NCI-H2081 treated with DMSO at 0.1 percent for 48 hours (cell line): ENCODE results near the gene CHID1.
A peak's percentile ranks its signal among the peaks of the same experiment; 100 is the strongest.

Experiments used
- DNase-seq: peaks from one replicate; lab custom pipeline; 2025; lab: John Stamatoyannopoulos, UW

CHID1 gene

DNA sequence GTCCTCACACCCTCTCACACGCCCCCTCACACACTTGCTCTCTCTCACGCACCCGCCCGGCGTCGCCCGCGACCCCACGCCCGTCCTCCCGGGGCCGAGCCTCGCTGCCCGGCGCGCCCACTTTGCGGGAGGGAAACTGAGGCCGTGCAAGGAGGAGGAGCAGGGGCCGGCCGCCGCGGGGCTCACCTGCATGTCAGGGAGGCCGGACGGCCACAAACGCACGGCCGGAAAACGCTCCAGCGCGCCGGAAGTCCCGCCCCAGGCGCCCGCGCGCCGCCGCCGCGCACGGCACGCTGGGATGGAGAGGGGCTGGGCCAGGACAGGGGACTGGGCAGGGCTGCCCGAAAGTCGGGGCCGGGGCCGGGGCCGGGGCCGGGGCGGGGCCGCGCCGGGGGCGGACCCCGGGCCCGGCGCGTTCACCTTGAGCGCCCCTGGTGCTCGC is at the start of gene CHID1:
TSS of gene CHID1 (minus strand) at position 222 of the 442 bp plus-strand sequence. CDS start 5,994 bp downstream, outside the sequence.
- DNase-seq, result peak; percentile 37

DNA sequence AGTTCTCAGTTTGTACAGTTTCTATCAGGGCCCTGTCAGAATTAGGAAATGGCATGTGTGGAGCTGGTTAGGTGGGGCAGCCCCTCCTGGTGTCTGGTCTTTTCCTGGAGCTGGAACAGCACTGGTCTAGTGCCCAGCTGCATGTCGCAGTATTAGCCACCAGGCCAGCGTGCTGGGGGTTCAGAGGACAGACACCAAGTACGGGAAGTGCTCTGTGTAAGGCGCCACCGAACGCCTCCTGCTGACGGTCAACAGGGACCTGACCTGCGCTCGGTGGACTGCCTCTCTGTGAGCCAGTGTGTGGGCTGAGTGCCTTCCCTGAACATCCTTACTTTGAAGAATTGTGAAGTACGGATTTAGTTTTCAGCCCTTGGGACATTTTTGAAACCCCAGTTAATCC is 49.0 kb upstream of the CHID1 start:
- no peak for DNase-seq

DNA sequence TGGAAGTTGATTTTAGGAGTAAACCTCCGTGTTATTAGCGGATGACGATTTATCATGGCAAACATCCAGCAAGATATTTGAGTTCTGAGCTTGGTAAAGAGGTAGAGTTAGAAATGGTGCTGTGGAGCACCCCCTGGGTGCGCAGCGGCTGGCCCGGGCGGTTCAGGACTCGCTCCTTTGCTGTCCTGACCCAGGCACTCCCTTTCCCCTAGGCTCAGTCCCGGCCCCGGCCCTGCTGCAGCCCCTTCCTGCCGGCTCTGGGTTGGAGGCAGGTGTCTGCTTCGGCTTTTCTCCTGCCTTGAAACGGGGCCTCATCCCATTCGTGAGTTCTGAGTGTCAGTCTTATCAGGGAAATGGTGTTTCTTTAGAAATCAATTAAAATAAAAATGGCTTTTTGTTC is 48.4 kb upstream of the CHID1 start:
- DNase-seq, result no peak

DNA sequence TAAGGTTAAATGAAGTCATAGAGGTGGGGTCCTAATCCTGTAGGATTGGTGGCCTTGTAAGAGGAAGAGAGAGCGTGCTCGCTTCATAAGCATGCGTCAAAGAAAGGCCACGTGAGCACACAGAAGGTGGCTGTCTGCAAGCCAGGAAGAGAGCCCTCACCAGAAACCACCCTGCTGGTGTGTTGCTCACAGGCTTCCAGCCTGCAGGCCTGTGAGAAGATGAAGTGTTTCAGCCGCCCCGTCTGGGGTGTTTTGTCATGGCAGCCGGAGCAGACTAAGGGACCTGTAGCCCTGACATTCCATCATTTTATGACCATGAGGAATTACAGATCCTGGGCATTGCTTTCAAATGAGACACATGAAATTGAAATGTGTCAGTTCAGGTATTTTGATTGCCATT is 47.5 kb upstream of the CHID1 start:
- DNase-seq, result no peak

GRCh38 chr11:957212-957920 is 46.8 kb upstream of the CHID1 start:
- no peak for DNase-seq

GRCh38 chr11:955154-956063 is 44.8 kb upstream of the CHID1 start:
- no peak for DNase-seq

GRCh38 chr11:954392-955153 is 44.0 kb upstream of the CHID1 start:
- no peak for DNase-seq

GRCh38 chr11:953512-953911 is 42.9 kb upstream of the CHID1 start:
- no peak for DNase-seq

DNA sequence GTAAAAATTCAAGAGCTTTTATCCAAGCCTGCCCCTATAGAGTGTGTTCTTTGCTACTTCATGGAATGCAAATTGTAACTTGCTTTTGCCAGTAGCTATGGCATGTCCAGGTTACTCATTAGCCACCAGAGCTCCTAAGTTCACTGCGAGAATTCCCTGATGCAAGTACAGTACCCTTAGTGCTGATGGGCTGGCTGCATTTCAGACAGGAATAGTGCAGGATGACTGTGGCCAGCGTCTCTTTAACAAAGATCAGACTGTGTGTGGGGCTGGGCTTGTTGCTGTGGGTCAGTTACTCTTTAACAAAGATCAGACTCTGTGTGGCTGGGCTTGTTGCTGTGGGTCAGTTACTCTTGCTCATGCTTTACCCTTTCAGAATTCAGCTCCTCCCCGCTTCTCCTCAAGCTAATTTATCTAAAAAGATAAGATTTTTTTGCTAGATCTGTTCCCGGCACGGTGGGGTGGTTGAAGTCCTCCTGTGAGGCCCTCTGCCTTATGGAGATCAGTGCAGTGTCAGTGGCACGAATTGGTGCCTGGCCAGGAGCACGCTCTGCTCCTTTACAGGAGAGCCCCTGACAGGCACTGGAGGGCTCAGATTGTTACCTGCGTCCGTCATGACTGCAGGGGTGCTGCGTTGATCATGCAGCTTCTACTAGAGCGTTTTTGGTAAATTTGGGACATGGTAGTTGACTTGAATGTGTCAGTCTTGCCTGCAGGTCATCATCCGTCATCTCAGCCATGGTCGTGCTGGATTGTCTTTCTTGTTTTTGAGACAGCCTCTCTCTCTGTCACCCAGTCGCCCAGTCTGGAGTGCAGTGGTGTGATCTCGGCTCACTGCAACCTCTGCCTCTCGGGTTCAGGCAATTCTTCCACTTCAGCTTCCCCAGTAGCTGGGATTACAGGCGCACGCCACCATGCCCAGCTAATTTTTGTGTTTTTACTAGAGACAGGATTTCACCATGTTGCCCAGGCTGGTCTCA is 42.1 kb upstream of the CHID1 start:
- no peak for DNase-seq

DNA sequence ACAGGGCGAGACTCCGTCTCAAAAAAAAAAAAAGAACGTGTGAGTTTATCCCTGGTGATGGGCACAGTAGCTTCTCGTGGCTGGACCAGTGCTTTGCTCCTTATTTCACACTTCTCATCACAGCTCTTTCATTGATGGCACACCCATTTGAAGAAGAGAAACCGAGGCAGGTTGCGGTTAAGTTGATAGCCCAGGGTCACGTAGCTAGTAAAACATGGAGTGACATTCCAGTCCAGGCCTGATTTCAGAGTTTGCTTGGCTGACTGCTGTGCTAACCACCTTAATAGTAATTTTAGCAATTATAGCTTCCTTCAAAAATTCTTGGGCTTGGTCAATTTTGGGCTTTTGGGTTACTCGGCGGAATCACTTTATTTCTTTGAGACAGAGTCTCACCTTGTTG is 40.9 kb upstream of the CHID1 start:
- DNase-seq, result no peak

DNA sequence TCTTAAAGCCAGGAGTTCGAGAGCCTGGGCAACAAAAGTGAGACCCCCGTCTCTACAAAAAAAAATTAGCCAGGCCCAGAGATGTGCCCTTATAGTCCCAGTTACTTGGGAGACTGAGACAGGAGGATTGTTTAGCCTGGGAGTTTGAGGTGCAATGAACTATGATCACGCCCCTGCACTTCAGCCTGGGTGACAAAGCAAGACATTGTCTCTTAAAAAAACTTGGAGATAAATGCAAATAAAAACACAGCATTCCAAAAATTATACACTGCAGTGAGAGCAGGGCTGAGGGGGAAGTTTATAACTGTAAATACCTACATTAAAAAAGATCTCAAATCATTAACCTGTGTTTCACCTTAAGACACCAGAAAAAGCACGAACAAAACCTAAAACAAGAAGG is 37.1 kb upstream of the CHID1 start:
- DNase-seq, result no peak

DNA sequence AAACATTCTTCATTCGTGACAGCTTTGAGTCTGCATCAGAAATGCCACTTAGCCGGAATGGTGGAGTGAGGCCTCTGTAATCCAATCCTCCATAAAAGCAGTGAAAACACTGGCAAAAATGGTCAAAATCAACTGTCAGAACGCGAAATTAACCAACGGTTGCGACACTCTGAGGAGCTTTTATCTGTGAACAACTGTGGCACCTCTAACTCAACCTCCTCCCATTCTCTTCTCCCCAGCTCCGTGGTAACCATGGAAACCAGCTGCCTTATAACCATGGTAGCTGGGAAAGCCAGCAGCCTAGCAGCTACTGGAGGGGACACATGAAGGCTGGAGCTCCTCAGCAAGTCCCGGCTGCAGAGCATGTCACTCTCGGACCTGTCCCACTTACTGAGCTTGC is 35.4 kb upstream of the CHID1 start:
- no peak for DNase-seq

DNA sequence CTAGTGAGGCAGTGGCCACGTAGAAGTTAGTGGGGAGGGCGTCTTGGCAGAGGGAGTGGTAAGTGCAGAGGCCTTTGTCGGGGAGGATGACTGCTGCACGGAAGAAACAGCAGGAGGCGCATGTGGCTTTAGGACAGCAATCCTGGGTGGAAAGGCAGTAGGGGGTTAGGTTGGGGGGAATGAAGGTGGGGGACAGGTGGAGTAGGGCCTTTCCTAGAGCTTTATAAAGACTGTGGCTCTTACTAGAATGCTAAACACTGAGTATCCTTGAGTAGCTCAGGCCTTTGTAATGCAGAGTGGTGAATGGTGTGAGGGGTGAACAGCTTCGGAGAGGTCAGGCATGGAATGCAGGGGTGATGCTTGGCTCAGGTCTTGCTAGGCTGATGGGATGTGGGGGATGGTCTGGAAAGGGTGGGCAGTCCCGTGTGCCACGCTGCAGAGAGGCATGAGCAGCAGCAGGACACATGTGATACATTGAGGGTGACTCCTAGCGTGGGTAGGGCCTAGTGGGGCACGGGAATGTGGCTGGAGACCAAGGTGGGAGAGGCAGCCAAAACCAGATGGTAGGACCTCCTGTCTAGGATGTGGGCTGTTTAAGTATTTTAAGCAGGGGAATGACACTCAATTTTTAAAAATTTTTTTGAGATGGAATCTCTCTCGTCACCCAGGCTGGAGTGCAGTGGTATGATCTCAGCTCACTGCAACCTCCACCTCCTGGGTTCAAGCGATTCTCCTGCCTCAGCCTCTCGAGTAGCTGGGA is 34.3 kb upstream of the CHID1 start:
- DNase-seq, result no peak

DNA sequence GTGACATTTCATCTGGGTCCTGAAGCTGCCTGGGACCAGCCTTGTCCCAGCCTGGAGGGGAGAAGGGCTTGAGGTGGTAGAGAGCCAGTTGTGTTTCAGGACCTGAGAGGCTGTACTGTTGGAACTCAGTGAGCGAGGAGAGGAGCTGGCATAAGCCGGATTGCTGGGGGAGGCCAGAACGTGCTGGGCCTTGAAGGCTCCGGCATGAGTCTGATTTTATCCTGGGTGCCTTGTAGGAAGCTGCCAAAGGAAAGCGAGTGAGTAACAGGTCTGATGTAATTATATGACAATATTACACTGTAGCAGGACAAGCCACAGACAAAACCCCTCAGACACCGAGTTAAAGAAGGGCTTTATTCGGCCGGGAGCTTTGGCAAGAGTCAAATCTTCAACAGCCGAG is 32.2 kb upstream of the CHID1 start:
- DNase-seq, result no peak

DNA sequence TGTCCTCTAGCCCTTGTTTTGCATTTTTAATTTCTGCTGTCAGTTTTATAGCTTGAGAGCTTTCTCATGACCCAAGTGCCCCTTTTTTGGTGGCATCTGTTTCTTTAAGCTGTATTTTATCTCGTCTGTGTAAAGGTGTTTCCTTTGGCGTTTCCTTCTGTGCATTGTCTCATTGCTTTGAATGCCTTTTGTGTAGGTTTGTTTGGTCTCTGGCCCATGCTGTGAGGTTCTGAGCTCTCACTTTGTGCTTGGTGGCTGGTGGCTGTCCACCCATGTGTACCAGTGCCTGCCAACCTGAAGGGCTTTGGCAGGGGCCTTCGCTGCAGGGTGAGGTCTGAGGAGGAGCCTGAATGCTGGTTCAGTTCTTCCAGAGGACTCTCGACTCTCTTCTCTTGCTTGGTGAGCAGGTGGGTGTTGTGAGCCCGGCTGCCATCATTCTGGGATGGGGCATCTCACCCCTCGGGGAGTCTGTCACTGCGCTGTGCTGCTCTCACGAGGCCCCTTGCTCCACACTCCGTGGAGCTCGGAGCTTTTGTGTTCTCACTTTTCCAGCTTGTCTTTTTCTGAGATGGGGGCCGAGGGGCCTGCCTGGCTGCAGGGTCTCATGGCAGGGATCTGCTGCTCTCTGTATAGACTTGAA is 30.0 kb upstream of the CHID1 start:
- no peak for DNase-seq

- DNase-seq, result no peak
These were observed 27.2 kb upstream of the CHID1 start for GRCh38 chr11:937841-938261.

DNA sequence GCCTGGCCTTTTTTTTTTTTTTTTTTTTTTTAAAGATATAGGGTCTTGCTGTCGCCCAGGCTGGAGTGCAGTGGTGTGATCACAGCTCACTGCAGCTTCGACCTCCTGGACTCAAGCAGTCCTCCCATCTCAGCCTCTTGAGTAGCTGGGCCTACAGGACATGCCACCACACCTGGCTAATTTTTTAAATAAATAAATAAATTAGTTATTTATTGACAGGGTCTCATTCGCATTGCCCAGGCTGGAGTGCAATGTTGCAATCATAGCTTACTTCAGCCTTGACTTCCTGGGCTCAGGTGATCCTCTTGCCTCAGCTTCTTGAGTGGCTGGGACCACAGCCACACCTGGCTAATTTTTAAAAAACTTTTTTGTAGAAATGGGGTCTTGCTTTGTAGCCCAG is 25.6 kb upstream of the CHID1 start:
- DNase-seq, result no peak

DNA sequence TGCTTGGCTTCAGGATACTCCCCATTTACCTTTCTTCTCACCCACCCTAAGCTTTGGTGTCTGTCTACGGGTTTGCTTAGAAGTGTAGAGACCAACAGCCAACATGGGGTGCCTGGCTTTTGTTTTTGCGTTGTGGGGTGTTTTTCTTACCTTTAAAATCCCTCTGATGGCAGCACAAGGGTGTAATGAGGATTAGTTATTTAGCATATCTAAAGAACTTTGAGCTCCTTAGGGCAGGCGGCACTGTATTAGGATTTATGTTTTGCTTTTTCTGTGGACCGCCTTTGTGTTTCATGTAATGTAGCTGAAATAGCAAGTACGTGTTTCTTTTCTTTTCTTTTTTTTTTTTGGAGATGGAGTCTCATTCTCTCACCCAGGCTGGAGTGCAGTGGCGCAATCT is 23.9 kb upstream of the CHID1 start:
- no peak for DNase-seq

DNA sequence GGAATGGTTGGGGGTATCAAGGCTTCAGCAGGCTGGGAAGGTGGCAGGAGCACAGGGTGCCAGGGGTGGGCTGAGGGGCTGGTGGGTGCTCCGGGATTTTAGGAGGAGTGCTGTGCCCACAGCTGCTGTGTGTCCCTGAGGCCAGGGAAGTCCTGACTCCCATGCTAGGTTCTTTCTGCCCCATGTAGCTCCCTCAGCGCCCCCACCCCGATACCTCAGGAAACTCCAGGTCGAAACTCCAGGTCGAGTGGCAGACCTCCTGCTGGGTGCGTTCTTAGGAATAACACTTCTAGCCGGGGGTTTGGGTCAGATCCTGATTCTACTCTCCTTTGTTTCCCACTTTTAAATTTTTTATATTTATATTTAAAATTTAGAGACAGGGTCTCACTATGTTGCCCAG is 23.3 kb upstream of the CHID1 start:
- DNase-seq, result no peak
